Calu3 (cell line): ENCODE measurements around the gene RPL27. TPM values are rescaled to one million over a fixed set of nuclear protein-coding genes. Genes with fewer than 3 reads are reported as not detected.

Source experiments
- BruUV-seq: library from RNA; stranded (reverse); fragments of 400-500 nt; replicated peaks from 2 replicates; lab custom pipeline; 2021; lab: Mats Ljungman, UMichigan
- CTCF ChIA-PET: fragments of 300-600 bp; sonication (Branson Sonifier 250); formaldehyde crosslinking; loops from one replicate; lab custom pipeline; 2022; ENCODE audit warnings: antibody characterized with exemption; lab: Charles Lee
- DNase-seq: peaks from one replicate; pipeline ENCODE4 v3.0.0; 2022
- H3K27ac Mint-ChIP-seq: one replicate; pipeline ENCODE4 v1.8.0; 2022; ENCODE audit warnings: mixed read lengths; ENCODE audit not compliant: unreplicated experiment
- H3K27me3 Mint-ChIP-seq: one replicate; pipeline ENCODE4 v1.8.0; 2022; ENCODE audit warnings: mixed read lengths; ENCODE audit not compliant: unreplicated experiment
- H3K36me3 Mint-ChIP-seq: one replicate; pipeline ENCODE4 v1.8.0; 2022; ENCODE audit warnings: mild to moderate bottlenecking, moderate library complexity, mixed read lengths; ENCODE audit not compliant: insufficient read depth, unreplicated experiment
- H3K4me1 Mint-ChIP-seq: one replicate; pipeline ENCODE4 v1.8.0; 2022; ENCODE audit warnings: mild to moderate bottlenecking, low read depth, mixed read lengths; ENCODE audit not compliant: unreplicated experiment
- H3K4me3 Mint-ChIP-seq: one replicate; pipeline ENCODE4 v1.8.0; 2022; ENCODE audit warnings: mild to moderate bottlenecking, low read depth, moderate library complexity, mixed read lengths; ENCODE audit not compliant: unreplicated experiment
- H3K9me3 Mint-ChIP-seq: one replicate; pipeline ENCODE4 v1.8.0; 2022; ENCODE audit warnings: low read depth, mixed read lengths; ENCODE audit not compliant: unreplicated experiment
- CTCF ChIP-seq: fragments of 200-600 bp; IDR thresholded peaks from one replicate; pipeline ENCODE4 v1.8.0; 2022; ENCODE audit warnings: antibody characterized with exemption; ENCODE audit not compliant: unreplicated experiment
- intact Hi-C: fragments of 100-400 bp; cut with micrococcal nuclease; formaldehyde crosslinking; loops from one replicate; pipeline ENCODE4 v1.10.0; 2022; ENCODE audit not compliant: unreplicated experiment
- total RNA-seq: library from RNA; stranded (reverse); gene quantifications from 2 replicates; pipeline ENCODE4 v1.2.3, GENCODE V29; 2022

The RPL27 gene
- total RNA-seq, 1 experiment from 2014 or later, result 1,292 TPM

- no peaks in the 10 kb centered on the region for H3K9me3 Mint-ChIP-seq
- H3K27me3 Mint-ChIP-seq, result no peaks in the 10 kb centered on the region
- intact Hi-C loops, result no loop called here
- H3K4me1 Mint-ChIP-seq, result peaks cover 33% of the 10 kb centered on the region
- CTCF ChIA-PET, result interaction anchor here (0.5 to 1.1 kb wide), 4 partner anchors 16 to 148 kb away, joined by 3 to 4 read pairs (median 3); partner anchors contain the start of gene RPL27
- peak; percentile 20 for TF ChIP-seq CTCF
- H3K4me3 Mint-ChIP-seq, result peak overlapping the region; percentile 98
- H3K27ac Mint-ChIP-seq, result peak overlapping the region; percentile 86
- no TSS peak for BruUV-seq
- peak; percentile 71 for DNase-seq
- peaks cover 53% of the 10 kb centered on the region for H3K36me3 Mint-ChIP-seq
Observed at GRCh38 chr17:42980766-42981397, 17.3 kb upstream of the RPL27 start.

GRCh38 chr17:42982266-42982665, 16.0 kb upstream of the RPL27 start:
- peak overlapping the region; percentile 98 for H3K4me3 Mint-ChIP-seq
- CTCF ChIA-PET, result interaction anchor here (0.6 to 1.0 kb wide), 2 partner anchors 16 to 464 kb away, joined by 3 to 4 read pairs; partner anchors contain the start of gene RPL27
- no peaks in the 10 kb centered on the region for H3K9me3 Mint-ChIP-seq
- H3K27me3 Mint-ChIP-seq, result no peaks in the 10 kb centered on the region
- peak overlapping the region; percentile 86 for H3K27ac Mint-ChIP-seq
- intact Hi-C loops, result no loop called here
- no peak for TF ChIP-seq CTCF
- H3K4me1 Mint-ChIP-seq, result peaks cover 33% of the 10 kb centered on the region
- H3K36me3 Mint-ChIP-seq, result peaks cover 60% of the 10 kb centered on the region
- no peak for DNase-seq
- BruUV-seq, result TSS peak; percentile 39

- no peak for DNase-seq
- Mint-ChIP-seq H3K27ac (peak overlapping the region; percentile 56), H3K36me3 (peaks cover 81% of the 10 kb centered on the region), H3K4me1 (peaks cover 32% of the 10 kb centered on the region), H3K4me3 (no peak overlapping the region), H3K27me3 (no peaks in the 10 kb centered on the region), H3K9me3 (no peaks in the 10 kb centered on the region)
- CTCF ChIA-PET, result interaction anchor here (3.0 kb wide), 1 partner anchor 13 kb away, joined by 15 read pairs; the partner anchor contains the start of gene RPL27
- intact Hi-C loops, result no loop called here
- no TSS peak for BruUV-seq
- no peak for TF ChIP-seq CTCF
Observed at GRCh38 chr17:42985225-42985624, 13.0 kb upstream of the RPL27 start.

- H3K4me3 Mint-ChIP-seq, result no peak overlapping the region
- no peak for TF ChIP-seq CTCF
- H3K27me3 Mint-ChIP-seq, result no peaks in the 10 kb centered on the region
- peaks cover 74% of the 10 kb centered on the region for H3K36me3 Mint-ChIP-seq
- H3K9me3 Mint-ChIP-seq, result no peaks in the 10 kb centered on the region
- DNase-seq, result no peak
- no TSS peak for BruUV-seq
- intact Hi-C loops, result no loop called here
- CTCF ChIA-PET, result no interaction called here
- no peak overlapping the region for H3K27ac Mint-ChIP-seq
- peaks cover 23% of the 10 kb centered on the region for H3K4me1 Mint-ChIP-seq
Observed at GRCh38 chr17:42989141-42989540, 9.1 kb upstream of the RPL27 start.
